GM21737 (cell line): Measurements from ENCODE around the gene GRK5.

Experiments used
- ATAC-seq: cut with Tn5 transposase; IDR thresholded peaks from one replicate; pipeline ENCODE4 v1.9.1; 2021; ENCODE audit warnings: mild to moderate bottlenecking, moderate library complexity; ENCODE audit not compliant: unreplicated experiment

Gene GRK5

GRCh38 chr10:119357412-119358151 lies 150.2 kb downstream of the GRK5 start:
- no peak for ATAC-seq

GRCh38 chr10:119358152-119358512 lies 150.8 kb downstream of the GRK5 start:
- ATAC-seq: no peak

- no peak for ATAC-seq
Observed at GRCh38 chr10:119358567-119358966, 151.2 kb downstream of the GRK5 start.

GRCh38 chr10:119359025-119359424 lies 151.7 kb downstream of the GRK5 start:
- ATAC-seq: no peak

GRCh38 chr10:119360181-119360921 lies 153.0 kb downstream of the GRK5 start:
- no peak for ATAC-seq

- no peak for ATAC-seq
Observed at GRCh38 chr10:119361037-119361436, 153.7 kb downstream of the GRK5 start.

GRCh38 chr10:119362122-119362521 lies 154.8 kb downstream of the GRK5 start:
- ATAC-seq: no peak

GRCh38 chr10:119364645-119365600 lies 157.6 kb downstream of the GRK5 start:
- ATAC-seq: no peak

- ATAC-seq: no peak
Observed at GRCh38 chr10:119365773-119366599, 158.6 kb downstream of the GRK5 start.

GRCh38 chr10:119367841-119368549 lies 160.6 kb downstream of the GRK5 start:
- ATAC-seq: no peak

- no peak for ATAC-seq
Observed at GRCh38 chr10:119368581-119368980, 161.2 kb downstream of the GRK5 start.

- peak; percentile 51 for ATAC-seq
Observed at GRCh38 chr10:119368991-119369869, 161.9 kb downstream of the GRK5 start.

- ATAC-seq: no peak
Observed at GRCh38 chr10:119370111-119370741, 162.9 kb downstream of the GRK5 start.

- ATAC-seq: no peak
Observed at GRCh38 chr10:119370972-119371703, 163.8 kb downstream of the GRK5 start.

- no peak for ATAC-seq
Observed at GRCh38 chr10:119371704-119372663, 164.6 kb downstream of the GRK5 start.

- no peak for ATAC-seq
Observed at GRCh38 chr10:119373294-119374102, 166.1 kb downstream of the GRK5 start.
